LHCN-M2 (cell line): ENCODE measurements around the gene COMTD1. TPM values are rescaled to one million over a fixed set of nuclear protein-coding genes. Genes with fewer than 3 reads are reported as not detected.

Source experiments
- DNase-seq: peaks from one replicate; pipeline ENCODE4 v3.0.0-alpha.2; 2012; ENCODE audit warnings: low read depth
- polyA plus RNA-seq: library from polyadenylated mRNA; unstranded; fragments of >200 nt; gene quantifications from one replicate; pipeline ENCODE4 v1.2.1, GENCODE V29; 2012; ENCODE audit warnings: missing spikeins
- total RNA-seq: library from RNA; depleted of rRNA; stranded (reverse); fragments of >200 nt; gene quantifications from 2 replicates; pipeline ENCODE4 v1.2.3, GENCODE V29; 2014; rRNA removed

COMTD1 gene
- total RNA-seq = 11.5 and 11.7 TPM in 2 replicates
- 11.3 TPM for polyA plus RNA-seq

DNA sequence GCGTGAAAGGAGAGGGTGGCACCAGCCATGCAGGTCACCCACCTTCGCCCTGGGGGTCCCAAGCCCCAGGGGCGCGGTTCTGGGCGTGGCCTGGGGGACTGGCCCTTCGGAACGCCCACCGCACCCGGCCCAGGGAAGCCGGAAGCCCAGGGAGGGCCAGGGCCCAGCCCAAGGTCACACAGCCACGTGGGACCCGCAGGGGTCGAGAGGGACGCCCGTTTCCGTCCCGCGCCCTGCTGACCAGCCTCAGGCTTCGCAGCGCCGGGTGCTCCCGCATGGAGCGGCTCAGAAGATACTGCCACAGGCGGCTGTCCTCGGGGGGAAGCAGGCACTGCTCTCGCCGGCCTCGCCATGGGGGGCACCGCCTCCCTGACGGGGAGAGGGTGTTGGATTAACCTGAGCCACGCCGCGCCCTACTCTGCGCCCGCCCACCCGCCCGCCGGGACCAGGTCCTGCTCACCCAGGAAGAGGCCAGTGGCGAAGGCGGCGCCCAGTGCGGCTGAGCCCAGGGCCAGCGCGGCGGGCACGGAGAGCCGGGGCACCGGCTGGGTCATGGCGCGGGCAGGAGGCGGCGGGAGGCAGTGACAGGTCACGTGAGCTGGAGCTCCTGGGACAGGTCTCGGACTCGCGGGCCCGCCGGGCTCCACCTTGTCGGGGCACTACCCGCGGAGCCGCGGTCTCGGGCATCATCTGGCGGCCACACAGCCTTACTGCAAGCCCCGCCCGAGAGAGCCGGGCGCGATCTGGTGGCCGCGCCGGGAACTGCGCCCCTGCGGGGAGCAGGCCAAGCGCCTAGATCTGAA is at the start of gene COMTD1:
Gene COMTD1 (minus strand): TSS at position 583 of the 803 bp plus-strand sequence. CDS start 29 bp downstream, at position 554.
- peak; percentile 79 for DNase-seq

DNA sequence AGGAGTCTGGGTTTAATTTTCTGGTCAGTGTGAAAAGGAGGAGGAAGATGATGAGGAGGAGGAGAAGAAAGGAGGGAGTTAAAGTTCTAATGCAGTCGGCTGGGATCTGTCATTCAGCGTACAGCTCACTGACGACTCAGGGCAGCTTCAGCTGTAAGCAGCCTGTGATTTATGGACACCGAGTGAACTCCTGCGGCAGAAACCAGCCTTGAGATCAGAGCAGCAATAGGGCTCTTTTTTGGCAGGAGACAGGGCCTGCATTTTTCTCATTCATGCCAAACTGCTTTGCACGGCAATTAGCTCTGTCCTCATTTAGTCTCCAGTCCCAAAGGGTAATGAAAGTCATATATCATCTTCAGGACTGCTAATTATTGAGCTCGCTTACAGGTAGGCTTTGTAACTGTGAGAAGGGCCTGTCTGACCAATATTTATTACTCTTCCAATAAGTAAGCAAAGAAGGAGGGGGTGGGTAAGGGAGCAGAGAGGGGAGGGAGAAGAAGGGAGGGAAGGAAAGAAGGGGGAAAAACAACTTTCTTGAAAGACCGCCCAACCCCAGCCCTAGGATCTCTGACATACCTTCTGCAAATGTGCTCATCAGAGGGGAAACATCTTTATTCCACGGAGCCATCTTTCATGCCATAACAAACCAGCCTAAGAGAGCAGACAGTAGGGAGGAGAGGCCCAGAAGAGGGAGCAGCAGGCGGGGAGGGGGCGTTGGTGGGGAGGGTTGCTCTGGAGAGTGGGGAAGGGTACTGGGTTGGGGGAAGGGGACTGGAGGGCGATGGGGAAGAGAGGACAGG is 48.1 kb upstream of the COMTD1 start:
- DNase-seq = peak; percentile 53

- no peak for DNase-seq
Measured at GRCh38 chr10:75283078-75283670, 47.4 kb upstream of the COMTD1 start.

DNA sequence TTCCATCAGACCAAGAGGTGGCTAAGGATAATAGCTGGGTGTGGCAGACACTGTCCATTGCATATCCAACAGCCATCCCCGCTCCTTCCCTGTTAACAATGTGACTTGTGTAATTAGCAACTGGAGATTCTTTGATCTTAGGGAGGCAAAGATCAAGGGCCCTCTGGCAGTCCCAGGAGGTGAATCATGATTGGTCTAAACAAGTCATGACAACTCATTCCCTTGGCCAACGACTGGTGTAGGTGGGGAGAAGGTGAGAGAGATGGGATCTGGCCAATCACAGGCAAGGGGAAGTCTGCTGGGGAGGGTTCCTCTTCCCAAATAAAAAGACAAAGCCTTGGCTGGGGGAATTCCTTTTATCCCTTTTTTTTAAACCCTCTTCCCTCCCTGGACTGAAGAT is 46.2 kb upstream of the COMTD1 start:
- no peak for DNase-seq

DNA sequence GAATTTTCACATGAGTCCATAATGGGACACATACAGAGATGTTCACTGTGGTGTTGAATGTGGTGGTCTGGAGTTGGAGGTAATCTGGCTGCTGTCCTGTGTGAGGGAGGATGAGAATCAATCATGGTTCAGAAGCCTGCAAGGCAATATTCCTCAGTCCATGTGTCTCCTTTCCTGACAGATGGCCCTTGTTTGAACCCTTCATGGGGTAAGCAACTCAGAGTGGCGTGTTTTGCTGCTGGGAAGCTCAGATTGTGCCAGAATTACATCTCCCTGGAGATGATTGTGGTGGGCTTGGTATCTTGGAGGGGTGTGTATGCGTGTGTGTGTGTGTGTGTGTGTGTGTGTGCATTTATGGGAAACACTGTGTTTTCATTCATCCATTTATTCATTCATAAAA is 44.5 kb upstream of the COMTD1 start:
- DNase-seq = no peak

GRCh38 chr10:75276069-75276872 is 40.5 kb upstream of the COMTD1 start:
- no peak for DNase-seq

DNA sequence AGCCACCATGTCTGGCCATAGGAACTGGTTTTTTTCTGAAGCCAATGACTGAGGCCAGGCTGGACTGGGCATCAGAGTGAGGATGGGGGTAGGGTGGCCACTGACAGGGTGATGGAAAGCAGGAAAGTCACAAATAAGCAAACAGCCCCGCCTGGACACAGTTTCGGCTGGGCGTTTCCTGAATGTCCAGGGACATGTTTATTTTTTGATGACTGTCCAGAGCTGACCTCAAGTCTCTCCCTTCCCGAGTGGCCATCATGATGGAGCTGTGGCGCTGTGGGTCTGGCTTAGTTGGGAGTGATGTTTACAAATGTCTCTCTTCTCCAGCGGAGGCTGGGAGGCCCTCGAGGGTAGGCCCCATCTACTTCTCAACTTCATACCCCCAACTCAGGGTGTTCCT is 37.1 kb upstream of the COMTD1 start:
- no peak for DNase-seq

DNA sequence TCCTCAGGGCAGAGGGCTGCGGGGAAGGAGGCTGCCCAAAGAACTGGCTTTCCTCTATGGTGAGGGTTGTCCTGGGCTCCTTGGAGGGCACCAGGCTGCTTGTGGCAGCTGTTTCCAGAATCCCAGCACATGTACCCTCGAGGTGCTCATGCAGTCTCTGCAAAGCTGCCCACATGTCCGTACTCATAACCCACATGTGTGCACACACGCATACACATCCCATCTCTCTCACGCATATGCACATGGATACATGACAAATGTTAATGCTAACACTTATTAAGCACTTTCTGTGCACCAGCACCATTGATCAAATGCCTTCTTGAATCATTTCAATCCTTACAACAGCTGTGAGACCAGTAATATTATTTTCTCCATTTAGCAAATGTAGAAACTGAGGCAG is 36.3 kb upstream of the COMTD1 start:
- DNase-seq = no peak

- no peak for DNase-seq
Measured at GRCh38 chr10:75269605-75270004, 33.8 kb upstream of the COMTD1 start.

DNA sequence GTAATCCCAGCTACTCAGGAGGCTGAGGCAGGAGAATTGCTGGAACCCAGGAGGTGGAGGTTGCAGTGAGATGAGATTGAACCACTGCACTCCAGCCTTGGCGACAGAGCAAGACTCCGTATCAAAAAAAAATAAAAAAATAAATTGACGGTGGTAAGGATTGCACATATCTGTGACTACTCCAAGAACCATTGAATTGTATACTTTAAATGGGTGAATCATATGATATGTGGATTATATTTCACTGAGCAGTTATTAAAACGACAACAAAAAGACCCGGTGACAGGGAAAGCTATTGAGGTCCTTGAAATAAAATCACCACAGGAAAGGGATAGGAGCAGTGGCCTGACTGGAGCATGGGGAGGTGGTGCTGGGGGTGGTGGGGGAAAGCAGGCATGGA is 31.2 kb upstream of the COMTD1 start:
- no peak for DNase-seq

- DNase-seq = no peak
Measured at GRCh38 chr10:75265856-75266255, 30.1 kb upstream of the COMTD1 start.

GRCh38 chr10:75263806-75264205 is 28.0 kb upstream of the COMTD1 start:
- no peak for DNase-seq

GRCh38 chr10:75261813-75262705 is 26.3 kb upstream of the COMTD1 start:
- no peak for DNase-seq

DNA sequence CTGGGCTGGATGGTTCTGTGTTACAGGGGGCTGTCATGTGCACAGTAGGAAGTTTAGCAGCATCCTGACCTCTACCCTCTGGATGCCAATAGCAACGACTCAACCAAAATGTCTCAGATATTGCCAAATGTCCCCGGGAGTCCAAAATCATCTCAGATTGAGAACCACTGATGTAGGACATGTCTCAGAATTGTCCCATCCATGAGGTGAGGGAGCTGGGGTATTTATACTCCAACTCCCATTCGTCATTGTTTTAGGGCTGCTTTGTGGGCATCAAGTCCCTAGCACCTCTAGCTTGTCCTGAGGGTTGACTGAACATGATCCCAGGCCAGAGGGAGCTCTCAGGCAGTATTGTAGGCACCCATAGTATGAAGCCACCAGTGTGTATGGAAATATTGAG is 25.2 kb upstream of the COMTD1 start:
- no peak for DNase-seq

- no peak for DNase-seq
Measured at GRCh38 chr10:75254739-75255138, 19.0 kb upstream of the COMTD1 start.

GRCh38 chr10:75253281-75254220 is 17.8 kb upstream of the COMTD1 start:
- no peak for DNase-seq

DNA sequence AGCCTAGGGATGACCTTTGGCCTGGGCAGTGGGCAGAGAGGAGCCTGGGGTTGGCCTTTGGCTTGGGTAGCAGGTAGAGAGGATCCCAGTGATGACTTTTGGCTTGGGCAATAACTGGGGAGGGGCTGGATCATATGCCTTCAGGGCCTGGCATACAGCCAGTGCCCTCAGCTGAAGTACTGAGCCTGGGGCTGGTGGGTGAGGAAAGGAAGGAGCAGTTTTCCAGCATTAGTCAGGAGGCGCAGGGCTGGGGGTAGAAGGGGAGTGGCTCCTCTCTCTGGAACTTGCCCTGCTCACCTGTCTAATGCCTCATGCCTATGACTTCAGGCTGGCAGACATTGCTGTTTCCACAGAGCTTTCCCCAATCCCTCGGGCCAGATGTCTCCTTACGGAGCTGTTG is 15.2 kb upstream of the COMTD1 start:
- DNase-seq = no peak

GRCh38 chr10:75247797-75248196 is 12.0 kb upstream of the COMTD1 start:
- DNase-seq = no peak

GRCh38 chr10:75246506-75246905 is 10.7 kb upstream of the COMTD1 start:
- DNase-seq = no peak
